Tibial artery (tissue), 4 donors: ENCODE data around the gene ADSL.

Experiments
- DNase-seq, 2 donors: peaks; one replicate each; pipeline ENCODE4 v3.0.0-alpha.2; 2019
- H3K27ac ChIP-seq, 2 donors: fragments of 200-600 bp; sonication (generic) in 1 of 2; 1 replicate in 1 of 2; 2 replicates in 1 of 2; pipeline ENCODE4 v1.5.1; 2018 to 2019; ENCODE audit warnings: mild to moderate bottlenecking in 1 of 2
- H3K27me3 ChIP-seq, 2 donors: fragments of 200-600 bp; sonication (generic) in 1 of 2; one replicate each; pipeline versions ENCODE4 v1.5.1 to v1.6.0; 2016 to 2019
- H3K36me3 ChIP-seq, 3 donors: fragments of 200-600 bp; sonication (generic) in 2 of 3; one replicate each; pipeline ENCODE4 v1.5.1; 2016 to 2019; ENCODE audit warnings: mild to moderate bottlenecking in 2 of 3
- H3K4me1 ChIP-seq, 4 donors: fragments of 200-600 bp; sonication (generic) in 2 of 4; 1 replicate in 3 of 4; 2 replicates in 1 of 4; pipeline ENCODE4 v1.5.1; 2016 to 2019
- H3K4me3 ChIP-seq, 2 donors: fragments of 200-600 bp; sonication (generic) in 1 of 2; 1 replicate in 1 of 2; 2 replicates in 1 of 2; pipeline ENCODE4 v1.5.1; 2018 to 2019; ENCODE audit warnings: mild to moderate bottlenecking in 2 of 2
- H3K9me3 ChIP-seq, 3 donors: fragments of 200-600 bp; sonication (generic) in 1 of 3; one replicate each; pipeline ENCODE4 v1.5.1; 2016 to 2019
- intact Hi-C: fragments of 100-400 bp; cut with DNase I; formaldehyde crosslinking; loops from one replicate; pipeline ENCODE4 v1.15.0; 2023; ENCODE audit warnings: low total_unique reads
- TF ChIP-seq, protein P1 (sequence below), 2 experiments: fragments of 200-600 bp in 1 of 2; fragments of 450-650 bp in 1 of 2; IDR thresholded peaks; one replicate each; pipeline ENCODE4 v1.5.1; 2017 to 2019; ENCODE audit warnings: antibody characterized with exemption in 2 of 2, mild to moderate bottlenecking in 1 of 2, moderate library complexity in 1 of 2

Gene ADSL

DNA sequence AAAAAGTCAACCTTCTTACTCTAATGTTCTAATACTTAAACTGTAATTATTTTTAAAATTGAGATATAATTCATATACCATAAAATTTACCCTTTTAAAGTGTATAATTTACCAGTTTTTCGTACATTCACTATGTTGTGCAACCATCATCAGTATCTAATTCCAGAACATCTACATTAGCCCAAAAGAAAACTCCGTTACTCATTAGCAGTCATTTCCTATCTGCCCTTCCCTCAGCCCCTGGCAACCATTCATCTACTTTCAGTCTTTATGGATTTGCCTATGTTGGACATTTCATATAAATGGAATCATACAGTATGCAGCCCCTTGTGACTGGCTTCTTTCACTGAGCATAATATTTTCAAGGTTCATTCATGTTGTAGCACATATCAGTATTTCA is 46.3 kb downstream of the ADSL start:
- Histone ChIP-seq H3K27ac (no peak overlapping the region), H3K4me1 (peaks cover 0 to 7% (median 3%) of the 10 kb centered on the region in 4 donors), H3K36me3 (peaks cover 0 to 10% (median 0%) of the 10 kb centered on the region in 3 donors), H3K9me3 (no peaks in the 10 kb centered on the region), H3K4me3 (no peak overlapping the region), H3K27me3 (no peaks in the 10 kb centered on the region)
- no peak for DNase-seq
- TF ChIP-seq, protein P1, sequence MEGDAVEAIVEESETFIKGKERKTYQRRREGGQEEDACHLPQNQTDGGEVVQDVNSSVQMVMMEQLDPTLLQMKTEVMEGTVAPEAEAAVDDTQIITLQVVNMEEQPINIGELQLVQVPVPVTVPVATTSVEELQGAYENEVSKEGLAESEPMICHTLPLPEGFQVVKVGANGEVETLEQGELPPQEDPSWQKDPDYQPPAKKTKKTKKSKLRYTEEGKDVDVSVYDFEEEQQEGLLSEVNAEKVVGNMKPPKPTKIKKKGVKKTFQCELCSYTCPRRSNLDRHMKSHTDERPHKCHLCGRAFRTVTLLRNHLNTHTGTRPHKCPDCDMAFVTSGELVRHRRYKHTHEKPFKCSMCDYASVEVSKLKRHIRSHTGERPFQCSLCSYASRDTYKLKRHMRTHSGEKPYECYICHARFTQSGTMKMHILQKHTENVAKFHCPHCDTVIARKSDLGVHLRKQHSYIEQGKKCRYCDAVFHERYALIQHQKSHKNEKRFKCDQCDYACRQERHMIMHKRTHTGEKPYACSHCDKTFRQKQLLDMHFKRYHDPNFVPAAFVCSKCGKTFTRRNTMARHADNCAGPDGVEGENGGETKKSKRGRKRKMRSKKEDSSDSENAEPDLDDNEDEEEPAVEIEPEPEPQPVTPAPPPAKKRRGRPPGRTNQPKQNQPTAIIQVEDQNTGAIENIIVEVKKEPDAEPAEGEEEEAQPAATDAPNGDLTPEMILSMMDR (IDR thresholded peaks at IDR 0.05) = no peak
- intact Hi-C loops = no loop called here

GRCh38 chr22:40394607-40395006 is 48.3 kb downstream of the ADSL start:
- Histone ChIP-seq H3K27ac (no peak overlapping the region), H3K36me3 (peaks cover 0 to 6% (median 0%) of the 10 kb centered on the region in 3 donors), H3K27me3 (no peaks in the 10 kb centered on the region), H3K9me3 (no peaks in the 10 kb centered on the region), H3K4me3 (no peak overlapping the region), H3K4me1 (peaks cover 0 to 9% (median 4%) of the 10 kb centered on the region in 4 donors)
- TF ChIP-seq, protein P1 (IDR thresholded peaks at IDR 0.05) = no peak
- no peak for DNase-seq
- intact Hi-C loops = no loop called here

DNA sequence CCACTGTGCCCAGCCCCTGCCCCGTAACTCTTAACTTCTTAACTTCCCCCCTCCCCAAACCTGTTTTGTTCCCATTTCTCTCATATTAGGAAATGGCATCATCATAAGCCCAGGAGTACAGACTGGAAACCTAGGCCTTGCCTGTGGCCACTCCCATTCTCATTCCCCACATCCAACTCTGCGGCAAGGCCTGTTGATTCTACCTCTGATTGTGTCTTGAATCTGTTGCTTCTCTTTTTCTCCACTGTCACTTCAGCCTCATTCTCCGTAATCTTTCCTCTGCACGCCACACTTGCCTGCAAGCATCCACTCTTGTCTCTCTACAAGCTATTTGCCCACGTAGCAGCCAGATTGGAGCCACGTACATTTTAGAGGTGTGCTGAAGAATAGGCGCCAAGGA is 49.3 kb downstream of the ADSL start:
- TF ChIP-seq, protein P1 (IDR thresholded peaks at IDR 0.05) = no peak
- H3K4me3 ChIP-seq = no peak overlapping the region
- intact Hi-C loops = no loop called here
- H3K27ac ChIP-seq = no peak overlapping the region
- no peaks in the 10 kb centered on the region for H3K27me3 ChIP-seq
- no peaks in the 10 kb centered on the region for H3K9me3 ChIP-seq
- DNase-seq = no peak
- peaks cover 0 to 7% (median 3%) of the 10 kb centered on the region in 3 donors for H3K36me3 ChIP-seq
- H3K4me1 ChIP-seq = peaks cover 0 to 10% (median 4%) of the 10 kb centered on the region in 4 donors

- TF ChIP-seq, protein P1 (IDR thresholded peaks at IDR 0.05) = no peak
- Histone ChIP-seq H3K9me3 (no peaks in the 10 kb centered on the region), H3K4me3 (no peak overlapping the region), H3K4me1 (peaks cover 0 to 10% (median 4%) of the 10 kb centered on the region in 4 donors), H3K27ac (no peak overlapping the region), H3K36me3 (peaks cover 4 to 20% (median 16%) of the 10 kb centered on the region in 3 donors), H3K27me3 (no peaks in the 10 kb centered on the region)
- intact Hi-C loops = no loop called here
- DNase-seq = no peak
Observed at GRCh38 chr22:40396882-40397281, 50.6 kb downstream of the ADSL start.

- H3K36me3 ChIP-seq = peaks cover 4 to 25% (median 21%) of the 10 kb centered on the region in 3 donors
- H3K4me3 ChIP-seq = no peak overlapping the region
- no peaks in the 10 kb centered on the region for H3K9me3 ChIP-seq
- TF ChIP-seq, protein P1 (IDR thresholded peaks at IDR 0.05) = no peak
- peaks cover 0 to 10% (median 4%) of the 10 kb centered on the region in 4 donors for H3K4me1 ChIP-seq
- intact Hi-C loops = no loop called here
- no peak overlapping the region for H3K27ac ChIP-seq
- DNase-seq = no peak
- no peaks in the 10 kb centered on the region for H3K27me3 ChIP-seq
Observed at GRCh38 chr22:40397396-40397795, 51.1 kb downstream of the ADSL start.

GRCh38 chr22:40399621-40400020 is 53.3 kb downstream of the ADSL start:
- H3K27me3 ChIP-seq = no peaks in the 10 kb centered on the region
- H3K4me1 ChIP-seq = peaks cover 0 to 10% (median 4%) of the 10 kb centered on the region in 4 donors
- no peak for DNase-seq
- intact Hi-C loops = no loop called here
- no peak overlapping the region for H3K27ac ChIP-seq
- no peak overlapping the region for H3K4me3 ChIP-seq
- H3K9me3 ChIP-seq = no peaks in the 10 kb centered on the region
- TF ChIP-seq, protein P1 (IDR thresholded peaks at IDR 0.05) = no peak
- peaks cover 4 to 42% (median 36%) of the 10 kb centered on the region in 3 donors for H3K36me3 ChIP-seq
